ENCODE measurements around the gene SHF.

GRCh38 chr15:45134046-45134445, 53.7 kb downstream of the SHF start:
- TF ChIP-seq CTCF (conservative IDR thresholded peaks at IDR 0.05; ENCODE audit: low read length) (no peak), EZH2phosphoT487 (IDR thresholded peaks at IDR 0.05; ENCODE audit: borderline replicate concordance) (no peak)

Measured in Loucy (cell line).